Suppressor macrophage treated with lipopolysaccharide for 1 hour (primary cell): ENCODE data around the gene CTF1.
"Not testable (repeated sequence)": the region's sequence is repeated elsewhere in the genome, so short reads cannot be mapped to it uniquely, and the experiment has no call there.

Experiments
- DNase-seq, 3 donors: peaks; one replicate each; pipeline ENCODE4 v3.0.0-alpha.2; 2020 to 2022

Gene CTF1

DNA sequence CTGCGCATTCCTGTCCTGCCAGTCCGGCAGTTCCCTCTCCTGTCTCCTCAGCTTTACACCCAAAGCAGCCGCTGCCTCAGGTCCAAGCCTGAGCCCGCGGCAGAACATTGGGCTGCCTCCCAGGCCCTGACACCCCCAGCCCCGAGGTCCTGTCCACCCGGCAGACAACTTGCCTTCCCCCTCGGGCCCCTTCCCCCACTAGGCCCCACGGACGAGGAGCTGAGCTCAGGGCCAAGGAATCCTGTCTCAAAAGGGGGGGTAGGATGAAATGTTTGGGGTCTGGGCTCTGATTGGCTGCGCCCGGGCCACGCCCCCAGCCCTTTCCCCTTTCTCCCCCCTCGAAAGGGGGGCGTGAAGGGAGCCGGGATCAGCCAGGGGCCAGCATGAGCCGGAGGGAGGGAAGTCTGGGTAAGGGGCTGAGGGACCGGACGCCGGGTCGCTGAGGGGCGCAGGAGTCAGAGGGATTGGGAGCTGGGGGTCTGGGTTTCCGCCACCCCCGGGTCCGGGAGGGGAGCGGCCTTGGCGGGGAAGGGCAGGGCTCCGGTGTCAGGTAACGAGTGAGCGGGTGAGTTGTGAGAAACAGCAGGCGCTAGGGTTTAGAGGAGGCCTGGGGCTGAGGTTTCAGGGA, at the start of gene CTF1:
CTF1 (plus strand) TSS at position 354 of the 628 bp plus-strand sequence; CDS start at position 384, 30 bp downstream.
- DNase-seq: no peak

- no peak for DNase-seq
These were observed 49.6 kb upstream of the CTF1 start for GRCh38 chr16:30846649-30847402.

GRCh38 chr16:30850246-30850645, 46.2 kb upstream of the CTF1 start:
- DNase-seq: no peak

DNA sequence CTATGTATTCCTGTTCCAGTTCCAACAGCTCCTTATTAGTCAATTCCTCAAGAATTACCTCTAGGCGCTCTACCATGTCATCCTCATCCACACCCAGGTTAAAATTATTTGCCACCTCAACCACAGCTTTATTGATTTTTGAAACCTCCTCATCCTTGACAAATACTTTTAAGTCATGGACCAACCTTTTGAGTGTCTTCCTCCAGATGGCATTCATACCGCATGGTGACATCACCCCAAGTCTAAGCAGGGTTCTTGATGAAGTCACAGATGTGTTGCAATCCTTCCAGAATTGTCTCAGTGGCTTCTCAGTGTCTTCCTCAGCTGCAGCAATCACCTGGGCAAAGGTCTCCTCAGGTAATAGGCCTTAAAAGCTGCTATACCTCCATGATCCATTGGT, 42.7 kb upstream of the CTF1 start:
- peak; percentile 34 to 48 (median 45) for DNase-seq

DNA sequence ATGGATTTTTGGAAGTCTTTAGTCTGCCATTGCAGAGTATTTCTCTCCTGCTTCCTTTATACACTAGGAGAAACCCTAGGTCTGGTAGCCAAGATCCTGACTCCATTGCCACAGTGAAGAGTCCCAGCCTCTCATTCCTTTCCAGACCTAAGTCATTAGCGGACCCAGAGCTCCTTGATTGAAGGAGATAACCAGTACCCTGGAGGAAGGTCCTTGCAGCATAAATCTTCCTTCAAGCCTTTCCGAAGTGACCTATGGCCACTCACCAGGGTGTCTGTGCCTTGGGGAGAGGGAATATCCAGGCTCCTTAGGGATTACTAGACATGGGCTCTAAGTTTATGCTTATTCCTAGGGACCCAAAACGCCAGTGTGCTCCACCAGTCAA, 38.3 kb upstream of the CTF1 start:
- no peak for DNase-seq

DNA sequence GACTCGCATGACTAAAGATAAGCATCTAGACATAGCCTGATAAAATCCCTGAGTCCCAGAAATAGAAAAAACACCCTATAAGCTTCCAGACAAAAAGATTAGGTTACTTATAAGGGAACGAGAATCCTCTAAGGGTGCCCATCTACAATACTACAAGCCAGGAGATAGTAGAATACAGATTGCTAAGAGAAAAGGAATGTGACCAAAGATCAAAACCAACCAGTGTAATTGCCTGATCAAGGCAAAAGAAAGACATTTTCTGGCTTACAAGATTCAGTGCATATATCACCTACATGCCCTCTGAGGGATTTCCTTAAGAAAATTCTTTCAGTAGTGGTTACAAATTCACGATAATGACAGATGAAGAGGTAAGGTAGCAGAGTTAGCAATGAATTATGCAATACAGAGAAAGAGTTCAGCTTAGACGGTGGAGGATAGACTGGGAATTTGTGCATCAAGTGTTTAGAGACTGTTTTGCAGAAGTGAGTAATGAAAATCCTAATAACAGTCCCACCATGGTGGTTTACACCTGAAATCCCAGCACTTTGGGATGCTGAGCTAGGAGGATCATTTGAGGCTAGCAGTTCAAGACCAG, 37.5 kb upstream of the CTF1 start:
- no peak for DNase-seq

GRCh38 chr16:30860729-30861128, 35.7 kb upstream of the CTF1 start:
- DNase-seq: not testable (repeated sequence)

GRCh38 chr16:30863178-30863577, 33.2 kb upstream of the CTF1 start:
- DNase-seq: not testable (repeated sequence)

- DNase-seq: no peak
These were observed 30.4 kb upstream of the CTF1 start for GRCh38 chr16:30866031-30866430.

GRCh38 chr16:30867747-30868146, 28.7 kb upstream of the CTF1 start:
- peak in 2 of 3 donors; percentile 29 to 31 for DNase-seq

- no peak for DNase-seq
These were observed 25.5 kb upstream of the CTF1 start for GRCh38 chr16:30870904-30871303.

DNA sequence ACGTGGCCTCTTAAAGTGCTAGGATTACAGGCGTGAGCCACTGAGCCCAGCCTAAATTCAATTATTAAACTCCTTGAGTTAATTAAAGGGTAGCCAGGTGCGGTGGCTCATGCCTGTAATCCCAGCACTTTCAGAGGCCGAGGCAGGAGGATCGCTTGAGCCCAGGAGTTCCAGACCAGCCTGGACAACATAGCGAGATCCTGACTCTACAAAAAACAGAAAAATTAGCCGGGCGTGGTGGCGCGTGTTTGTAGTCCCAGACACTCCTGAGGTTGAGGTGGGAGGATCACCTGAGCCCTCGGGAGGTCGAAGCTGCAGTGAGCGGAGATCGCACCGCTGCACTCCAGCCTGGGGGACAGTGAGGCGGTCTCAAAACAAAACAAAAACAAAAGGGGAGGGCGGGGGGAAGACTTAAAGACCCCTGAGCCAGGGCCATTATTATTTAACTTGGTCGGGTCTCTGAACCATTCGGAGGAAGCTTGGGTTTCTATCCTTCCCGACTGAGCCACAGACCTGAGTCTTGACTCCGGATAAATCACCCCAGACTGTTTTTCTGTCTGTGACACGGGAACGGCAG, 22.1 kb upstream of the CTF1 start:
- DNase-seq: no peak

DNA sequence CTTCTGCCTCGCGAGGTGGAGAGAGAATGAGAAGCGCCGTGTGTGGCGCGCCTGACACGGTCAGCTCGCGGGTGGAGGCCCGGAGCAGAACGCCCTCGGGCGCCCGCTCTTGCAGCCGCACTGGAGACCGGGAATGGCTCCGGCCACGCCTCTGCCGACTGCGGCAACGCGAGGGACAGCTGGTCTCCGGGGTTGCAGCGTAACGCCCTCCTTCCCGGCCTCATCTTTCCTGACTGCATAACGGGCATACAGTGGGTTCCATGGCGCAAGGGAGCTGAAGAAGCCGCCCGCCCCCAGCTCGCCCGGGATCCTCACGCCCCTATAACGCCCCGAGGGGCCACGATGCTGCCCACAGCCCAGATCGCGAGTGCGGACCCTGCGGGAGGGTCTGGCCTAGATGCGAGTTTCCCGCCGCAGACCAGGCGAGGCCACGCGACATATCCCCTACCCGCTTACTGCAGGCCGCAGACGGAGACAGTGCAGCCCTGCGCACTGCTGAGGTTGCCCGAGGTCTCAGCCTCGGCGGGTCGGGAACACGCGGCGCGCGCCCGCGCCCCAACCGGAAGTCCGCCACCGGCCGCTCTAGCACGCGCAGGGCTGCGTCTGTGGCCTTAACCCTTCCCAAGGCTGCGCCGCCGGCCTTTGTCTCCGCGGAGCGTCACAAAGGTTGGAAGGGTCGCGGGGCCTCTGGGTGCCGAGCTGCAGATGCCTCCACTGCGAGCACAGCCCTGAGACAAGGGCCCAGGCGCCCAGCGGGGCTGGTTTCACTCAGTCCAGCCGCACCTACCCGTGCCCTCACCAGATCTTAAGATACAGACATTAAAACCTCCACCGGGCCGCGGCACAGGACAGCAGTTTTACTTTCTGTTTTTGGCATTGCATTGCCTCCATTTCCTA, 21.3 kb upstream of the CTF1 start:
- peak; percentile 93 to 97 (median 96) for DNase-seq

GRCh38 chr16:30875871-30876801, 20.3 kb upstream of the CTF1 start:
- peak in 2 of 3 donors; percentile 47 to 55 for DNase-seq

GRCh38 chr16:30876867-30877266, 19.5 kb upstream of the CTF1 start:
- no peak for DNase-seq

- no peak for DNase-seq
These were observed 13.7 kb upstream of the CTF1 start for GRCh38 chr16:30882429-30883310.

GRCh38 chr16:30884760-30885159, 11.7 kb upstream of the CTF1 start:
- no peak for DNase-seq

- DNase-seq: no peak
These were observed 11.2 kb upstream of the CTF1 start for GRCh38 chr16:30885196-30885595.

- no peak for DNase-seq
These were observed 10.3 kb upstream of the CTF1 start for GRCh38 chr16:30886145-30886544.

DNA sequence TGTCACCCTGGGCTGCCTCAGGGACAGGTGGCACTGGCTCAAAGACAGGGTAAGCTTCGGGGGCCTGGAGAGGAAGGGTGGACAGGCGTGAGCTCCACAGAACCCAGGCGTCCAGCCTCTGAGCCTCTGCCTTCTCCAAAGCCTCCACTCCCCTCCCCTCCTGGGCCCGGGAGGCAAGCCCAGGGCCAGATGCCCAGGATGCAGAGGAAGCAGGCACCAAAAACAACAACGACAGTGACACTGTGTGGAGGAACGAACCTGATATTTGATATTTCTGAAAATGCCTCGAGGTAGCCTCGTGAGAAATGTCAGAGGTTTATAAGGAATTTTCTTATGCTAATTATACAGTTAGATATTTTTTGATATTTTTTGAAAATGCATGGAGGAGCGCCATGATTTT, 8.5 kb upstream of the CTF1 start:
- no peak for DNase-seq
